Prostate gland (tissue), 2 donors: ENCODE data around the gene DOCK2.

Source experiments
- CTCF ChIP-seq, 4 experiments: fragments of 200-600 bp in 2 of 4; fragments of 450-650 bp in 2 of 4; sonication (generic) in 2 of 4; IDR thresholded peaks; 1 replicate in 3 of 4; 2 replicates in 1 of 4; pipeline ENCODE4 v1.5.1; 2016 to 2019; ENCODE audit warnings: antibody characterized with exemption in 4 of 4, mild to moderate bottlenecking in 2 of 4, moderate library complexity in 2 of 4
- POLR2A ChIP-seq: fragments of 450-650 bp; IDR thresholded peaks from one replicate; pipeline ENCODE4 v1.6.1; 2016; ENCODE audit warnings: antibody characterized with exemption, mild to moderate bottlenecking

- TF ChIP-seq CTCF (IDR thresholded peaks at IDR 0.05): no peak
- no peak for TF ChIP-seq POLR2A
Measured at GRCh38 chr5:169817031-169817430, 180.0 kb downstream of the DOCK2 start.
